Esophagus mucosa (tissue), 1 donor: Measurements from ENCODE around the gene SRP72. TPM values are rescaled to one million over a fixed set of nuclear protein-coding genes. Genes with fewer than 3 reads are reported as not detected.
A peak's percentile ranks its signal among the peaks of the same experiment; 100 is the strongest.

ENCODE experiments used
- ATAC-seq: fragments of 200-7000 bp; cut with Tn5 transposase; one replicate; pipeline ENCODE4 v1.9.1; 2020
- total RNA-seq: library from RNA; stranded (reverse); gene quantifications from one replicate; pipeline ENCODE4 v1.2.4, GENCODE V29; 2023
- donor health status: DM: yes; HTN: yes; CAD: no.

The SRP72 gene
- total RNA-seq, 1 donor from 2014 or later, result 85.2 TPM

DNA sequence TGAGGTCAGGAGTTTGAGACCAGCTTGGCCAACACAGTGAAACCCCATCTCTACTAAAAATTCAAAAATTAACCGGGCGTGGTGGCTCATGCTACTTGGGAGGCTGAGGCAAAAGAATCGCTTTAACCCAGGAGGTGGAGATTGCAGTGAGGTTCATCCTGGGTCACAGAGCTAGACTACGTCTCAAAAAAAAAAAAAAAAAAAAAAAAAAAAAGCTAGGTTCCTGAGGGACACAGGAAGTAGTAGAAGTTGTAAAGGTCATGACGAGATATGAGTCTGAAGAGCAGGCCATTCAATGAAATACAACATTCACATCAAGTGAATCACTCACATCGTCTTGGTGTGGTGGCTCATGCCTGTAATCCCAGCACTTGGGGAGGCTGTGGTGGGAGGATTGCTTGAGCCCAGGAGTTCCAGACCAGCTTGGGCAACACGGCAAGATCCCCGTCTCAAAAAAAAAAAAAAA, 1.1 kb upstream of the SRP72 start:
- ATAC-seq, result peak; percentile 67

DNA sequence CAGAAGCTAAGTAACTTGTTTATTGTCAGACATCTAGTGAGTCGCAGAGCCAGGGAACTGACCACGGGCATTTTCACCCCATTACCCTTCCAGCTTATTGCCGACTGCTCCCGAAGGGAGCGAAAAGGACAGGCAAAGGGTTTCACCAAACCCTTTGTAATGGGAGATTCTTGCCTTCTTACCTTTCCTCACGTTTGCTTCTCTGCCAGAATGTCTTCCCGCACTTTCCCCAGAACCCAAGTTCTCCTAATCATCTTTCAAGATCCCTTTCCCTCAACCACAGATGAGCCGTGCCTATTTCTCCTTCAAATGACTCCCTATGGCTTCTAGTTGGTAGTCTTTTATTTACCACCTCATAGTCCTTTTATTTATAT, 520 bp upstream of the SRP72 start:
- ATAC-seq, result no peak

DNA sequence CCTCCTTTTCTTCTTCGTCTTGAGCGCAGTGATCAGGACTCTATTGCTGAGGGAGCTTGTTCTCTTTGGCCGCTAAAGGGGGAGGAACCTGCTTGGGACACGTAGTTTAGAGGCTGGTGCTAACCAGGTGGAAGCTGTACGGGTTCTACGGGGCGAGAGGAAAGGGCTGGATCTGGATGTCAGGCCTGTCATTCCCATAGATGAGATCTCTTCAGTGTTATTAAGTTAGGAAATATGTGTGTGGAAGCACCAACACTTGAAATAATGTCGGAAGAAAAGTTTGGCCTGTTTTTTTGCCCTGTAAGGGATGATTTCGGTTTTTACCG, 643 bp downstream of the SRP72 start:
- ATAC-seq, result peak; percentile 62

DNA sequence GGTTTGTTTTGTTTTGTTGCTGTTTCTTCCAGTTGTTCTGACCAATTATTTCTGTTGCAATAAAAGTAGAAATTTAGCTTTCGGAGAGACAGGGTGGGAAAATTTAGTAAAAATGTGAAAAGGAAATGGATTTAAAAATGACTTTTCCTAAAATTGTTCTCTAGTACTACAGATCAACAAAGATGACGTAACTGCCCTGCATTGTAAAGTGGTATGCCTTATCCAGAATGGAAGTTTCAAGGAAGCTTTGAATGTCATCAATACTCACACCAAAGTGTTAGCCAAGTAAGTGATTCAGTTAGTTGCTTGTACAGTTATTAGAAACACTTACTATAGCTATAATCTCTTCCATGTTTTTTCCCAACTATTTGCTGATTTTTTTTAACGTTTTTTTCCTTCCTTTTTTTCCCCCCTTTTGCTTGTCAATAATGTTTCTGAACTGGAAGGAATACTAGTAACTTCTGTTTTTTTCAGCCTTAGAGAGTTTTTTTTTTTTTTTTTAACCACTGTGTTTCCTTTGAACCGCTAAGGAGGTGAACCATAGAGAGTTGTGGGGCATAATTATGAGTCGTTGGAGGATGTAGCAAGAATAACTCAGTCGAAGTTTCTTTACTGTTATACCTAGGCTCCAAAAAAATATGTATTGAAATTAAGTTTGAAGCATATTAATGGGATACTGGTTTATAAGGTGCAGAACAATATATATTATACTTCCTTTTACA, 2.2 kb downstream of the SRP72 start:
- ATAC-seq, result no peak

DNA sequence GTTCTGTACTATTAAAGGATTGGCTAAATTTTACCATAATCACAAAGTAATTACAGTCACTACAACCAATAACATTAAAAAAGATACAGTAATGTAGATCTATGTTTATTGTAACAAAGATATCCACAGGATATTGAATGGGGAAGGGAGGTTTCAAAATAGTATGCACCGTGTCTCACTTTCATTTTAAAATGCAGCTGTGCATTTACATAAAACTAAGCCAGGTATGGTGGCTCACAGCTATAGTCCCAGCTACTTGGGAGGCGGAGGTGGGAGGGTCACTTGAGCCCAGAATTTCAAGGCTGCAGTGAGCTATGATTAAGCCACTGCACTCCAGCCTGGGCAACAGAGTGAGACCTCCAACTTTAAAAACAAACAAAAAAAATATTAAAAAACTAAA, 8.5 kb downstream of the SRP72 start:
- no peak for ATAC-seq

DNA sequence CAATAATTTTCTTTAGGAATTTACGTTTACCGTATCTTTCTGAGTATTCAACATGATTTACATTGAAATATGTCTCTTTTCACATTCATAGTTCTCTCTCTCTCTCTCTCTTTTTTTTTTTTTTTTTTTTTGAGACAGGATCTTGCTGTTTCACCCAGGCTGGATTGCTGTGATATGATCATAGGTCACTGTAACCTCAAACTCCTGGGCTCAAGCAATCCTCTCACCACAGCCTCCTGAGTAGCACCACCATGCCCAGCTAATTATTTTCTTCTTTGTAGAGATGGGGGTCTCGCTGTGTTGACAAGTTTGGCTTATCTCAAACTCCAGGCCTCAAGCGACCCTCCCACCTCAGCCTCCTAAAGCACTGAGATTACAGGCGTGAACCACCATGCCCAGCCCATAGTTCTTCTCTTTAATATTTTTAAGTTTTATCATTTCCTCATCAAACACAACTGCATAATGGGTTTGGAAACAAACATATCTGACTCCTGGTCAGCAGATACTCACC, 9.8 kb downstream of the SRP72 start:
- no peak for ATAC-seq

DNA sequence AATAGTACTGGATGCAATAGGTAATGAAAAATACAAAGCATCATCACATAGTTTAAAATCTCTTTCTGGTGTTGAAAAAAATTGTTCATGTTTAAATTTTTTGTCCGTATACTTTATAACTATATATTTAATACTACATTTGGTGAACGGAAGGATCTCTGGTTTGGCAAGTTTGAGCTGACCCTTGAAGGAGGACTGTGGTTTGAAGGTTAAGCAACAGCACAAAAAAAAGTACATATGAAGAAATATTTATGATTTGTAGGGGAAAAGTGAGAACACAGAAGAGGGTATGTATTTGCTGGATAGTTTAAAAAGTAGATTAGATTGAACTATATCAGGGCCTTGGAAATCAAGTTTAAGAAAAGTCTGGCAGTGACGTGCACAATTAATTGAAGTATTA, 13.3 kb downstream of the SRP72 start:
- no peak for ATAC-seq

DNA sequence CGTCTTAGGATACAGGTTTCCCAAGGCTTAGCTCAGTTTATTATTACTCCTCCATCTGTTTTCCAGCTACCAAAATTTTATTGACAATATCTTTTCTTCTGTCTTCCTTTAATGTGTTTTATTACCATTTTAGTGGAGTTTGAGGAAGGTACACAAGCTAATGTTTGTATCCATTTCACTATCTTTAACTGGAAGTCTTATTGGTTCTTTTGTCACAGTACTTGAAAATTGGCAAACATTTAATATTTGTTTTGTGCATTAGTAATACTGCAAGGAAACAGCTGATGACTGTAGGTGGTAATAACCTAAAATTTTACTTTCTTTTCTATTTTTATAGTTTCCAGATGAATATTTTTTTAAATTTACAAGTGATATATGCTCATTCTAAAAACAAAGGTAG, 28.8 kb downstream of the SRP72 start:
- ATAC-seq, result no peak

DNA sequence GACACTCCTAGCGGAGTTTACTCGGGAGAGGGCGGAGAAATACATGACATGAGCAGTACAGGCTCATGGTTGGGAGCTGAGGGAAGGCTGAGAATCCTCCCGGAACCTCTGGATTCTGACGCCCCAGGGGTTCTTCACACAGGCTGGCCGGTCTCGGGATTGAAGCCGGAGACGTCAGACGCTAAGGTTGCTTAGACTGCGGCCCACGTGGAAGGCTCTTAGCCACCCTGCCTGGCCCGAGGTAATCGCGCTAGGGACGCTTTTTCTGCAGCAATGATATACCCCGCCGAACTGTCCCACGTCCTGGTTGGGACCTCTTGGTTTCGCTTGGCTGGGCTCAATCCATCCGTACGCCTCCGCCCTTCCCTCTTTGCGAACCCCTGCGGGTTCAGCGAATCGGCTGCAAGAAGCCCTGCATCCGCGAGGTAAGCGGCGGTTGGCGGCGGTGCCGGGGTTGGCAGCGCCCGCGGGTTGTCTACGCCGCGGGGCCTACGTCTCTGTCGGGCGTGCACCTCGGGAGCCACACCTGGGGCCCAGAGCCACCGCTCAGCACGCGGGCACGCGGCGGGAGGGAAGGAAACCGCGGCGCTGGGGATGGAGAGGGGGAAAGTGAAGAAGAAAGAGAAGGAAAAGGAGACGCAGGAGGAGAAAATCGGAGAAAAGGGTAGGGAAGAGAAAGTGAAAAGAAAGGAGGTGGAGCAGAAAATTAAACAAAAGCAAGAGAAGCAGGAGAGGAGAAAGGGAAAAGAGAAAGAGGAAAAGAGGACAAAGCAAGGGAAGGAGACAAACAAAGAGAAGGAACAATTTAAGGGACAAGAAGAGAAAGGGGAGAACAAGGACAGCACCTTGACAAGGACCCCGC, 38.1 kb downstream of the SRP72 start, which contains the start of gene ARL9:
TSS of gene ARL9 (plus strand) at position 523 of the 862 bp plus-strand sequence. CDS start at position 595, 72 bp downstream.
- peak; percentile 78 for ATAC-seq

DNA sequence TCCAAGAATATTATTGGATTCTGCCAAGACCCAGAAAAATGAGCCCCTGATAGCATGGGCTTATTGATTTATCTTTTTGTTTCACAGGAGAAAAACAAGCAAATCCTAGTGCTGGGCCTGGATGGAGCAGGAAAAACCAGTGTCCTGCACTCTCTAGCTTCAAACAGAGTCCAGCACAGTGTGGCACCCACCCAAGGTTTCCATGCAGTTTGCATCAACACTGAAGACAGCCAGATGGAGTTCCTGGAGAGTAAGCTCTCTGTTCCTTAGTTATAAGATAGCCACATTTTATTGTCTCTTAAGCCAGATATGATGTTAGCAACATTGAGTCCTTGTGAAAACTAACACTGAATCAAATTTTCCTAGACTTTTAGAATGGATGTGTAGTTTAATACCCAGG, 43.7 kb downstream of the SRP72 start:
- ATAC-seq, result no peak

DNA sequence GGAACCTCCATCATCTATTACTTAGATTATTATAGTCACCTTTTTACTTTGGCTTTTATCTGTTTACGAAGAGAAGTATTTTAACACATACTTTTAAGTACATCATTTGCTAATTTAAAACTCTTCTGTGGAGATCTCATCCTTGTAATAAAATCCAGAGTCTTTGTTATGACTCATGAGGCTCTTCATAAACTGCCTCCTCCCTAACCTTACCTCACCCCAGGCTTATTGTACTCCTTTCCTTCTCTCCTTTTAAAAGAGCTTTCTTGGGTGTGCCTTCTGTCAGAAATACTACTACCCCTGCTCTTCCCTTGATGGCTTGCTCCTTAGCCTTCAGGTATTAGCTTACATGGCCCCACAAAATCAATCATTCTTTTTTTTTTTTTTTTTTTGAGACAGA, 44.7 kb downstream of the SRP72 start:
- ATAC-seq, result peak; percentile 81

DNA sequence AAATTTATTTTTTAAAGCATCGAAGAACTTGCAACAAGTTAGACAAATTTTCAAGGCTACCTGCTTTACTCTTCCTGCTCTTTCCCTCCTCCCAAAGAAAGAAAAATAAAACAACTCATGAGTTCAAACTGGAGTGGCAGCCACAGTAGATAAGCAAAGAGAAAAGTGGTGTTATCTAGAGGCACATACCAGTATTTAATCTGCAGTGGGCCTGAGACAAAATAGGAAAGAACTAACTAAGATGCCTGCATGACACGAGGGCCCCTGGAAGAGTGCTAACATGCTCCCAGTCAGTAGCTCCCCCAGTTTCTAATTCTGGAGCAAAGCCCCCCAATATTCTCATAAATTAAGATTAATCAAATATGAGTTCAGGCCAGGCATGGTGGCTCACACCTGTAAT, 46.1 kb downstream of the SRP72 start:
- no peak for ATAC-seq

DNA sequence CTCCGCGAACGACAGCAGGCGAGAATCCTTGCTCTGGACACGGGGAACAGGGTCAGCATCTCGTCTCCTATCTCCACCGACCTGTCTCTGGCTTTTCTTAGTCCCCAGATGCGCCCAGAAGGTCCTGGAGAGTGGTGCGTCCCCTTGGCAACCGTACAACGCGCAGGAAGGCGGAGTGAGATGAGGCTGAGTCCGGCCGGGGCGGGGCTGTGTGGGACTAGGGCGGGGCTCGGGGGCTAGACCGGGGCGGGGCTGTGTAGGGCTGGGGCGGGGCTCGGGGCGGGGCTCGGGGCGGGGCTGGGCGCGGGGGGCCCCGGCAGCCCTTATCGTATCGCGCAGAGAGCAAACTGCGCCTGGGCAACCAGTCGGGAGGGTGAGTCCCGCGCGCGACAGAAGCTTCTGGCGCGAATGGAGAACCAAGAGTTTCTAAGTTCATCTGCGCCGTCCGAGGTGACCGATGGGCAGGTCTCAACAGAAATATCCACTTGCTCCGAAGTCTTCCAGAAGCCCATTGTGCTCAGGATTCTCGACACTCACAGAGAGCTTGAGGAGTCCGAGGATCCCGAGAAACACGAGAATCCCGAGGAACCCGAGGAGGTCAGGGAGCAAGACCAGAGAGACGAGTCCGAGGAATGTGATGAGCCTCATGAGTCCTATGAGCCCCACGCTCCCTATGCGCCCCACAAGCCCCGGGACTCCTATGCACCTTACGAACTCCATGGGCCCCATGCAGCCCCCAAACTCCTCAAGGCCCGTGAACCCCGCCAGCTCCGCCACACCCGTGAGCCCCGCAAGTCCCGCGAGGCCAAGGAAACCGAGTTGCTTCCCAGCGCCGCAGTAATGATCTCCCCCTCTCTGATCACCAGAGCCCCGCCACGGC, 63.1 kb downstream of the SRP72 start:
- ATAC-seq, result peak; percentile 95

DNA sequence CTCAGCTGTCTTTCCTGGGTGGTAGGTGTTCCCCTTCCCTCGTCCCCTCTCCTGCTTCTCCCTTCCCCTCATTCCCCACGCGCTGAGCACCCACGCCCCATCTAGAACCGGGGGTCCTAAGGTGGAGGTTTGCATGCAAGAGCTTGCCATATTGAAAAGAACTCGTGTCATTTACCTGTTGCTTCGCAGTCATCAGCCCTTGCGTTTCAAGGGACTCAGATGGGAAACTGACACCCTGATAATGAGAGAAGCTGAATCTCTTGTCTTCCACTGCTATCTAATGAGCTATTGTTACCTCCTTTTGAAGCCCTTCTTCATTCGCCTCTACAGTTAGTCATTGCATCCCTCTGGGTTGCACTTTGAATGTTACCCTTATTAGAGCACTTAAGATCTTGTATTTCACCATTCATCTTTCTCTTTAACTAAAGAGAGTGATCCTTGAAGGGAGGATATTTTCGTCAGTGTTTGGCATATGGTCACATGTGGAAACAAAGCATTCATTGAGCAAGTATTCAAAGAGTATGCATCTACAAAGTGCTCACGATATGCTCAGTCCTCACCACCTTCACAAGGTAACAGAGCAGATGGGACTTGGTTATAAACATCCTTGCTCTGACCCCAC, 63.8 kb downstream of the SRP72 start:
- no peak for ATAC-seq

DNA sequence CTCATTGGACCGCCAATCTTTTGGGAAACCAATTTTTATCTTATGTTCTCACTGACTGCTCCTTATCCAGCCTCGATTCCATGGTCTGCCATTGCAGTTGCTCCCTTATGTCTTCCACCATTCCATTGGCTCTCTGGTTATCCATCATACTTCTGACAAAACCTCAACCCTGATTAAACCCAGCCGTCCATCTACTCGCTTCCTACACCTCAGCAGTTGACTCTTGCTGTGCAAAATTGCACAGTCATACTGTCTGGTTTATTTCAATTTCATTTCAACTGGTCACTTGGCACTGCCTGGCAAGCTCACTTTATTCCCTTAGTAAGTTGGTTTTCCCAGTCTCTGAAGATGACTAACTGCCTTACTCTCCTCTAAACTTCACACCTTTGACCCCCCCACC, 64.4 kb downstream of the SRP72 start:
- ATAC-seq, result no peak

DNA sequence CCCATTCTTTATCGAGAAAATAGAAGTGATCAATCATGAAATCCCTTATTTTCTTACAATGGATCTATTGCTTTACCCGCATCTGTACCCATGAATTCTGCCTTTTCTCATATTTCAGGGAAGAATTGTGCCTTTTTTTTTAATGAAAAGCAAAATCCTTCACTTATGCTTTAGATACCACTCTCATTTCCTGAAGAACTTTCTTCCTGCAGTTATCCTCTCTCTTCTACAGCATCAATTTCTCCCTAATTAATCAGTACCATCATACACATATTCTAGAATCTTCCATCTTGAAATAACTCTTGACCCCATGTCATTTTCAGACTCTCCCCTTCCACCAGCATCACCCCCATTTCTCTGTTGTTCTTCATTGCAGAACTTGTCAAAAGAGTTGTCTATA, 64.8 kb downstream of the SRP72 start:
- no peak for ATAC-seq

DNA sequence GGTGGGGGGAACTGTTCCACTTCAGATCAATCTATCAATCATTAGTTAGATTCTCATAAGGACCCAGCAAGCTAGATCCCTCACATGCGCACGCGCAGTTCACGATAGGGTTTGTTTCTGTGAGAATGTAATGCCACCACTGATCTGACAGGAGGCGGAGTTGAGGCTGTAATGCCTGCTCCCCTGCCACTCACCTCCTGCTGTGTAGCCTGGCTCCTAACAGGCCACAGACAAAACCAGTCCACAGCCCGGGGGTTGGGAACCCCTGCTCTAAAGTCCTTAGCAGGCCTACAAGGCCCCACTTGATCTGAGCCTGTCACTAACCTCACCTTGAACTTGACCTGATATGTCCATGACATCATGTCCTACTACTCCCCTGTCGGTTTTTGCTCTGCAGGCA, 68.5 kb downstream of the SRP72 start:
- ATAC-seq, result no peak

DNA sequence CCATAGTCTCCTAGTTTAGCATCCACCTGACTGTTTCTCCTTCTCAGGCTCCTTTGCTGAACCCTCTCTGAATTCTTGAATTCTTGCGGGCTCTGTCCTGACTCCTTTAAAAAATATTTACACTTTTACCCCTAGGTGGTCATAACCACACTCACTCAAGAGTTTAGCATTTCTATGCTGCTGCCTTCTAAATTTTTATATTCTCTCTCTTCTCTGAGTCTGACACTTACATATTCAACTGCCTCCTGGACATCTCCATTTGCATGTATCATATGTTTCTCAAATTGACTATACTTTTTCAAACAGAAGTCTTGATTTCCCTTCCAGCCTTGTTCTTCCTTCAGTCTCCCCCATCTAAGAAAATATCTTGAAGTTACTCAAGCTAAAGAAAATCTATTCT, 69.7 kb downstream of the SRP72 start:
- no peak for ATAC-seq

DNA sequence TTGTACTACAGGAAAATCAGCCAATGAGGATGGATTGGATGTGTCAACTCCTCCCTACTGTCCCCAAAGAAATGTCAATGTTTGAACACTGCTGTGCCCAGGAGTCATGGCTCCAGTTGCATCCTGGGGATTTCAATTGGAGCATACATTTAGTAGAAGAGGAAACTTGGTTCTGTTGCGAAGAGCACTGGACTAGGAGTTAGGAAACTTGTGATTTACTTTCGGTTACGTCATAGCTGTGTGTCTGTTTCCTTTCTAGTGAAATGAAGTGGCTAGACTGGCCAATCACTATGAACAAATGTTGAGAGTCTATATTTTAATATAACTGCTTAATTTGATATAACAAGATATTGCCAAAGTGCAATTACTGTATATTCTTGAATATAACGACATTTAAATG, 73.4 kb downstream of the SRP72 start:
- no peak for ATAC-seq

DNA sequence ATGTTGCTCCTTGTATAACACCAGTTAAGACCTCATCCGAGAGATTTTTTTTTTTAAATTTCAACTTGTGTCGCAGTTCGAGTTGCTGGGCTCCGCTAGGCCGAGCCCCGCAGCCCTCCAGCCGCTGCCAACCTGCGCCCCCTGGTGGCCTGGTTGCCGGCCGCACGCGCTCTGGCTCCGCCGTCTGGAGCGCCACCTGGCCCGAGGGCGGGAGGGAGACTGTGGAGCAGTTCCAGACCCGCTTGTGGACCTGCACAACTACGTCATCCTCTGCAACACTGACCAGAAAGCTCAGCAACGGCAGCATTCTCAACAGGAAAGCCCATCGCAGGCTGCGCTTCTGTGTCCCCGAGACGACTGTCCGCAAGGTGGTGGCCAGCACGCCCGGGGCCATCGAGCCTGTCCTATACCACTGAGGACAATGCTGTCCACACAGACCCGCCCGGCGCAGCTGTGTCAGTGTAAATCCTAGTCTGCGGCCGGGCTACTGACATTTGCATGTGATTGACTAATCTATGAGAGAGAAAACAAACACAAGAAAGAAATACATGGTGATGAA, 77.2 kb downstream of the SRP72 start:
- ATAC-seq, result peak; percentile 95

DNA sequence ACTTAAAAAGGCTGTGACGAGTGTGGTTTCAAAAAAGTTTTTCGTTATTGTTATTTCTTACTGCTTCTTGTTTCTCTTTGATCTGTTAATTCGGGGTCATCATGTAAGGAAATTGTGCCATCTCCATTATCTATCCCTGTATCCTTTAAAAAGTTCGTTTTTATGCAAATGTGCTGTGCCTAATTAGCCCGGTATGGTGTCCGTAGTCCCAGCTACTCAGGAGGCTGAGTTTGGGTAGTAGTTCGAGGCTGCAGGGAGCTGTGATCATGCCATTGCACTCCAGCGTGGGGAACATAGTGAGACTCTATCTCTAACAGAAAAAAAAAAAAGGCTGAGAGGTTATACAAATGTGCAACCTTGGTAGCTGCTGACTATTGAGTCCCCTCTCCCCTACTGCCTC, 83.2 kb downstream of the SRP72 start:
- ATAC-seq, result no peak

DNA sequence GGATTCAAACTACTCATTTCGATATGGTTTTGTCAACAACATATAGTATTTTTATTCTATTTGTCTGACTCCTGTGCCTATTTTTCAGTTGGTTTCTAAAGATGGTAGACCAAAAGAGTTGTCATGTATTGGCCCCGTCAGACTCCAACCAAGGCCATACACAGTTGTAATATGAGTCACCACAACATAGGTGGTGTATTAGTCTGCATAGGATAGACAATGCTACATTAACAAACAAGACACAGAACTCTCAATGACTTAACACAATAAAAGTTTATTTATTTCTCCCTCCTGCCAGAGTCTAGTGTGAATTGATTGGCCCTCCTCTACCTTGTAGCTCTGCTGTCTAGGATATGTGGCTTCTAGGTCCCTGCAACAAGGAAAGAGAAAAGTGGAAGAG, 84.1 kb downstream of the SRP72 start:
- ATAC-seq, result no peak
